DOHH2 (cell line): ENCODE results near the gene PPP6R3.

Source experiments
- H3F3A ChIP-seq: fragments of 200-600 bp; sonication (generic), shearing (Covaris generic); 2 replicates; pipeline ENCODE4 v1.6.0; 2016; ENCODE audit warnings: antibody characterized with exemption, mild to moderate bottlenecking; ENCODE audit not compliant: control insufficient read depth, insufficient read depth
- H3K27ac ChIP-seq: fragments of 200-600 bp; sonication (generic); 2 replicates; pipeline ENCODE4 v1.5.1; 2014; ENCODE audit warnings: low read depth, mild to moderate bottlenecking, low read length, moderate library complexity
- H3K27me3 ChIP-seq: fragments of 200-600 bp; sonication (generic); 2 replicates; pipeline ENCODE4 v1.6.1; 2014; ENCODE audit warnings: mild to moderate bottlenecking, low read length, mixed read lengths; ENCODE audit not compliant: control insufficient read depth
- H3K36me3 ChIP-seq: fragments of 200-600 bp; sonication (generic); 2 replicates; pipeline ENCODE4 v1.6.1; 2014; ENCODE audit warnings: mild to moderate bottlenecking, low read length, moderate library complexity, mixed read lengths; ENCODE audit not compliant: control insufficient read depth
- H3K4me1 ChIP-seq: fragments of 200-600 bp; sonication (generic); 2 replicates; pipeline ENCODE4 v1.6.1; 2014; ENCODE audit warnings: mild to moderate bottlenecking, low read length, mixed read lengths; ENCODE audit not compliant: control insufficient read depth
- H3K4me2 ChIP-seq: fragments of 200-600 bp; sonication (generic); 2 replicates; pipeline ENCODE4 v1.6.0; 2014; ENCODE audit warnings: mild to moderate bottlenecking, low read length, moderate library complexity
- H3K4me3 ChIP-seq: fragments of 200-600 bp; sonication (generic); 2 replicates; pipeline ENCODE4 v1.5.1; 2014; ENCODE audit warnings: mild to moderate bottlenecking, low read length, mixed read lengths
- H3K79me2 ChIP-seq: fragments of 200-600 bp; sonication (generic); 2 replicates; pipeline ENCODE4 v1.6.1; 2014; ENCODE audit warnings: mild to moderate bottlenecking, low read length, mixed read lengths; ENCODE audit not compliant: control insufficient read depth
- H3K9me2 ChIP-seq: fragments of 200-600 bp; sonication (generic); replicated peaks from 2 replicates; pipeline ENCODE4 v1.6.1; 2014; ENCODE audit warnings: mild to moderate bottlenecking, low read length, mixed read lengths; ENCODE audit not compliant: control insufficient read depth
- H3K9me3 ChIP-seq: fragments of 200-600 bp; sonication (generic); 2 replicates; pipeline ENCODE4 v1.6.1; 2014; ENCODE audit warnings: antibody characterized with exemption, low read length, mixed read lengths; ENCODE audit not compliant: control insufficient read depth, insufficient read depth
- H4K20me1 ChIP-seq: fragments of 200-600 bp; sonication (generic); 2 replicates; pipeline ENCODE4 v1.6.0; 2014; ENCODE audit warnings: low read depth, mild to moderate bottlenecking, antibody characterized with exemption, low read length, moderate library complexity; ENCODE audit not compliant: control insufficient read depth, insufficient read depth
- EZH2phosphoT487 ChIP-seq: fragments of 200-600 bp; sonication (generic); IDR thresholded peaks from 2 replicates; pipeline ENCODE4 v1.6.1; 2017; ENCODE audit warnings: borderline replicate concordance, mild to moderate bottlenecking, antibody characterized with exemption, low read length, moderate library complexity, mixed read lengths
- TF ChIP-seq, protein P1 (sequence below): fragments of 200-600 bp; sonication (generic); IDR thresholded peaks from one replicate; pipeline ENCODE4 v1.5.1; 2014; ENCODE audit warnings: antibody characterized with exemption, mild to moderate bottlenecking, low read depth, low read length; ENCODE audit not compliant: poor library complexity, severe bottlenecking

Gene PPP6R3

DNA sequence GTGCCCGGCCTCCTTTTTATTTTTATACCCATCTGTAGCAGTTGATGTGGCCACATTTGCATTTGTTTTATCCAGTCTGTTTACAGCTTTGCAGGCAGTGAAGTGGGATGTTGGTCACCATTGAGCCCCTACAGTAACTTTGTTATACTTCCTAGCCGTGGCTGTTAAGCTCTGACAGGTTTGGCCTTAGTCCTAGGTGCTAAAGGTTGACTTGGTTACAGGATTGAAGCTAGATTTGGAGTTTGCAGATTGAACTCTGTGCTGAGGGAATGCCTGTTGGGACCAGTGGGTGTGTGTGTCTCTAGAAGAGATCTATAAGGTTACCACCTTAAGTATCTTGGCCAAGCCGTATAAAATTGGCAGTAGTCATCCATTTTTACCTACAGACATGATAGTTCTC lies 91.2 kb downstream of the PPP6R3 start:
- H3K79me2 ChIP-seq, result peaks cover 45% of the 10 kb centered on the region
- no peaks in the 10 kb centered on the region for H3K9me2 ChIP-seq
- H3K4me2 ChIP-seq, result no peak overlapping the region
- no peaks in the 10 kb centered on the region for H3F3A ChIP-seq
- H3K27me3 ChIP-seq, result no peaks in the 10 kb centered on the region
- H3K9me3 ChIP-seq, result no peaks in the 10 kb centered on the region
- no peak overlapping the region for H3K4me3 ChIP-seq
- no peaks in the 10 kb centered on the region for H3K4me1 ChIP-seq
- H3K27ac ChIP-seq, result no peak overlapping the region
- peaks cover 92% of the 10 kb centered on the region for H3K36me3 ChIP-seq
- peaks cover 3% of the 10 kb centered on the region; the same call in 1 of the 2 replicates for H4K20me1 ChIP-seq
- TF ChIP-seq EZH2phosphoT487, result no peak
- TF ChIP-seq, protein P1, sequence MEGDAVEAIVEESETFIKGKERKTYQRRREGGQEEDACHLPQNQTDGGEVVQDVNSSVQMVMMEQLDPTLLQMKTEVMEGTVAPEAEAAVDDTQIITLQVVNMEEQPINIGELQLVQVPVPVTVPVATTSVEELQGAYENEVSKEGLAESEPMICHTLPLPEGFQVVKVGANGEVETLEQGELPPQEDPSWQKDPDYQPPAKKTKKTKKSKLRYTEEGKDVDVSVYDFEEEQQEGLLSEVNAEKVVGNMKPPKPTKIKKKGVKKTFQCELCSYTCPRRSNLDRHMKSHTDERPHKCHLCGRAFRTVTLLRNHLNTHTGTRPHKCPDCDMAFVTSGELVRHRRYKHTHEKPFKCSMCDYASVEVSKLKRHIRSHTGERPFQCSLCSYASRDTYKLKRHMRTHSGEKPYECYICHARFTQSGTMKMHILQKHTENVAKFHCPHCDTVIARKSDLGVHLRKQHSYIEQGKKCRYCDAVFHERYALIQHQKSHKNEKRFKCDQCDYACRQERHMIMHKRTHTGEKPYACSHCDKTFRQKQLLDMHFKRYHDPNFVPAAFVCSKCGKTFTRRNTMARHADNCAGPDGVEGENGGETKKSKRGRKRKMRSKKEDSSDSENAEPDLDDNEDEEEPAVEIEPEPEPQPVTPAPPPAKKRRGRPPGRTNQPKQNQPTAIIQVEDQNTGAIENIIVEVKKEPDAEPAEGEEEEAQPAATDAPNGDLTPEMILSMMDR, result no peak

DNA sequence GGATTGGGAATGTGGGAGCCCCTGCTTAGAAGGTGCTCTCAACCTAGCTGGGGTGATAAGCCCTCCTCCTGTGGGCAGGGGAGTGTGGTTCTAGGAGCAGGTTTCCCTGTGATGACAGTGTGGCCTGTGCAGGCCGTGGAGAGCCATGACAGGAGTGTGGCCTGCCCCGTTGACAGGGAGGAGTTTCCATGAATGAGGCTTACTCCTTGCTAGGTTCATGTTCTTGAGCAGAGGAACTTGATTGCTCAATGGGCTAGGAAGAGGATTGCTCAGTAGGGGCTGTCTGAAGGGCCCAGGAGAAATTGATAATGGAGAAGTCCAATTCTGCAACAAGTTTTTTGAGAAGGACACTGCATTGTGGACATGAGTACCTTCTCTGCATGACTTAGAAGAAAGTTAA lies 92.0 kb downstream of the PPP6R3 start:
- H3K36me3 ChIP-seq, result peaks cover 90% of the 10 kb centered on the region
- TF ChIP-seq EZH2phosphoT487, result no peak
- TF ChIP-seq, protein P1, result no peak

DNA sequence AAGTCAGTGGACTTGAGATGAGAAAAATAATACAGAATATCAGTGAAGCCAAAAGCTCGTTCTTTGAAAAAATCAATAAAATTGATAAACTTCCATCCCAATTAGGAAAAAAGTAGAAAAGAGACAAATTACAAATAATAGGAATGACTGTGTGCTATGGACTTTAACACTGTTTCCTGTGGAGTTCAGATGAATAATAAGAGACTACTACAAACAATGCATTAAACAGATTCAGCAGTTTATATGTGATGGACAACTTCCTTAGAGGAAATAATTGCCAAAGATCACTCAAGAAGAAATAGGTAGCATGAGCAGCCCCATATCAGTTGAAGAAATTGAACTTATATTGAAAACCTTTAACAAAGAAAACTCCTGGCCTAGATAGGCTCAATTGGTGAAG lies 99.7 kb downstream of the PPP6R3 start:
- H3K27me3 ChIP-seq, result no peaks in the 10 kb centered on the region
- peaks cover 13% of the 10 kb centered on the region for H3K79me2 ChIP-seq
- TF ChIP-seq, protein P1, result no peak
- TF ChIP-seq EZH2phosphoT487, result no peak
- H3F3A ChIP-seq, result no peaks in the 10 kb centered on the region
- no peak overlapping the region for H3K27ac ChIP-seq
- no peak overlapping the region for H3K4me2 ChIP-seq
- no peaks in the 10 kb centered on the region for H3K4me1 ChIP-seq
- H3K9me2 ChIP-seq, result no peaks in the 10 kb centered on the region
- no peak overlapping the region for H3K4me3 ChIP-seq
- no peaks in the 10 kb centered on the region for H3K9me3 ChIP-seq
- H3K36me3 ChIP-seq, result peaks cover 77% of the 10 kb centered on the region
- H4K20me1 ChIP-seq, result 0 out of 2 replicates have a peak, but pooled peaks cover 3% of the 10 kb centered on the region

More for the DNA sequence above, 92.0 kb downstream of the PPP6R3 start:
- no peaks in the 10 kb centered on the region for H3K27me3 ChIP-seq
- peaks cover 3% of the 10 kb centered on the region; the same call in 1 of the 2 replicates for H4K20me1 ChIP-seq
- H3K9me2 ChIP-seq, result no peaks in the 10 kb centered on the region
- no peaks in the 10 kb centered on the region for H3K9me3 ChIP-seq
- H3K4me2 ChIP-seq, result no peak overlapping the region
- H3K79me2 ChIP-seq, result peaks cover 38% of the 10 kb centered on the region
- no peaks in the 10 kb centered on the region for H3K4me1 ChIP-seq
- H3F3A ChIP-seq, result no peaks in the 10 kb centered on the region
- H3K4me3 ChIP-seq, result no peak overlapping the region
- H3K27ac ChIP-seq, result no peak overlapping the region

DNA sequence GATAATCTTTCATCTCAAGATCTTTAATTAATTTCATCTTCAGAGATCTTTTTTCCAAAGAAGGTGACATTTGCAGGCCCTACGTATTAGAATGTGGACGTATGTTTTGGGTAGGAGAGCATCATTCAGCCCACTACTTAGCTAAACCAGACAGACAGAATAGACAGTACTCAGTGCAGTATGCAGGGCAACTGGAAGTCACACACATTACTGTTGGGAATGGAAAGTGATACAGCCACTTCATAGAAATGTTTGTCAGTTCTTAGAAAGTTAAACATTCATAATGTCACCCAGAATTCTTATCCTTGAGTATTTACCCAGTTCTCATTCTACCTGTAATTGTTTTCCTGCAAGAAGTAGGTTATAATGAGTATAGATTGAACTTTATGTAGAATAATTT lies 102.9 kb downstream of the PPP6R3 start:
- H3K9me2 ChIP-seq, result no peaks in the 10 kb centered on the region
- H3K4me1 ChIP-seq, result no peaks in the 10 kb centered on the region
- no peak overlapping the region for H3K4me3 ChIP-seq
- no peak for TF ChIP-seq EZH2phosphoT487
- TF ChIP-seq, protein P1, result no peak
- H3K27me3 ChIP-seq, result no peaks in the 10 kb centered on the region
- H3K4me2 ChIP-seq, result no peak overlapping the region
- H3K9me3 ChIP-seq, result no peaks in the 10 kb centered on the region
- H3K79me2 ChIP-seq, result peaks cover 14% of the 10 kb centered on the region
- H3K36me3 ChIP-seq, result peaks cover 84% of the 10 kb centered on the region
- H3F3A ChIP-seq, result no peaks in the 10 kb centered on the region; the same call in 1 of the 2 replicates
- no peak overlapping the region for H3K27ac ChIP-seq
- 0 out of 2 replicates have a peak, but pooled peaks cover 4% of the 10 kb centered on the region for H4K20me1 ChIP-seq
